HG03175 (cell line): ENCODE results near the gene NBAS.
"Not testable (repeated sequence)": the region's sequence is repeated elsewhere in the genome, so short reads cannot be mapped to it uniquely, and the experiment has no call there.

Experiments
- ATAC-seq: cut with Tn5 transposase; IDR thresholded peaks from one replicate; pipeline ENCODE4 v1.9.1; 2021; ENCODE audit warnings: mild to moderate bottlenecking, moderate library complexity; ENCODE audit not compliant: unreplicated experiment

NBAS gene

GRCh38 chr2:15485949-15486348, 75.2 kb downstream of the NBAS start:
- ATAC-seq = no peak

- ATAC-seq = no peak
Observed at GRCh38 chr2:15481000-15481399, 80.1 kb downstream of the NBAS start.

GRCh38 chr2:15480552-15480951, 80.6 kb downstream of the NBAS start:
- no peak for ATAC-seq

DNA sequence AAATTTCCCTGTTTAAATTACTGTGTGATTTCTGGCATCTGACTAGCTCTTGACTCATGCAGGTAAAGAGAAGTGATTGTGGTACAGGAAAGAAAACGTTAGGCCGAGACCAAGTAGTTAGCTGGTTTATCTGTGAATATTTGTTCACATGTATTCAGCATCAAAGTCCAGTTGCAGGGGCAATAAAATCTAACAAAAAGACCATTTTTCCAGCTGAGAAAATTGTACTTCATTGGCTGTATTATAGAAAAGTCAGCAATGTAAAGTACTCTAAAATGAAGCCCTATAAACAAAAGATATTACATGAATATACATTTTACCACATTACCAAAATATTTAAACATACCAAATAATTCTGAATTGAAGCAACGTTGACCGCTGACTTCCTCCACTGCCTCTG, 88.3 kb downstream of the NBAS start:
- no peak for ATAC-seq

DNA sequence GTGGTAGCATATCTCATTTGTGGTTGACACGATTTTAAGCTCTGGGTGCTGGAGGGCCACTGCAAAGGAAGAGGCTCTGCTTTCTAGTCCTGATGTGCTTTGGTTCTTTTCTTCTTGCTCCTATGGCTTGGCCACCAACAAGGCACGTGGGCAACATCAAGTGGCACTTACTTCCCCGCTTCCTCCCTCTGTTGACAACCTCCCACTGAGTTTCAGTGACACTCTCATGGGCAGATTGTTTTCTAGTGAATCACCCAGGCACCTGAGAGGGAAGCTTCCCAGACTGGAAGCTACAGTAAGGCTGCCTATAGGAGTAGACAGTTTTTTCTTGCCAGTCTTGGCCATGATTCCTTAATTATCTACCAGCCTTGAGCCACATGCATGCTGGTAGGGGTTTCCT, 89.0 kb downstream of the NBAS start:
- ATAC-seq = no peak

- no peak for ATAC-seq
Observed at GRCh38 chr2:15471606-15472005, 89.5 kb downstream of the NBAS start.

DNA sequence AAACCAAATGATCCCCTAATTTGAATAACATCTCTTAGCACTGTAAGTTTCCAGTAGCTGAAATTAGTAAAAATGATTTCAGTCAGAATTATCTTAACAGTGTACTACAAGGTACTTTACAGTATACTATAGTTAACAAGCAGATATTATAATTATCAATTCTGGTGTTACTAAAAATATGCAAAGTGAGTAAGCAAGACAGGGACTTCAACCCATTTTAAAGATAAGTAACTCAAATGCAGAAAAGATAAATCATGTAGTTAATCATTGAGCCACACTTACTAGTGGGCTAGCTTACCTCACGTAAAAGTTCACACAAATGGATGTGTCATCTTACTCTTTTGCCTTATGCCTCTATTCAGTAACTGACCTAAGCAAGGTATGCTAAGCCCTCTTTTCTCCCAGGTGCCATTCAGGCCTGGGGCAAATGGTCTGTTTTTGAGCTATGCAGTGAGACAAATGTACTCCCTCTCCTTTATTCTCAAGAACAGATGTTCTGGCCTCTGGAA, 101.0 kb downstream of the NBAS start:
- ATAC-seq = no peak

DNA sequence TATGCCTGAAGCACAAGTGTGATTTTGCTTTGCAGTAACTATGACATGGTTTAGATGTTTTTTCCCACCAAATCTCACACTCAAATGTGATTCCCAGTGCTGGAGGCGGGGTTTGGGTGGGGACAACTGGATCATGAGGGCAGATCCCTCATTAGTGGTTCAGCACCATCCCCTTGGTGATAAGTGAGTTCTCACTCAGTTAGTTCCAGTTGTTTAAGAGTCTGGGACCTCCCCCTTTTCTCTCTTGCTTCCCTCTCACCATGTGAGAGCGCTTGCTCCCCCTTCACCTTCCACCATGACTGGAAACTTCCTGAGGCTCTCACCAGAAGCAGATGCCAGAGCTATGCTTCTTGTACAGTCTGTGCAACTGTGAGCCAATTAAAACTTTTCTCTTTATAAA, 102.9 kb downstream of the NBAS start:
- no peak for ATAC-seq

GRCh38 chr2:15457868-15458267, 103.3 kb downstream of the NBAS start:
- no peak for ATAC-seq

- ATAC-seq = no peak
Observed at GRCh38 chr2:15456352-15456751, 104.8 kb downstream of the NBAS start.

GRCh38 chr2:15450808-15451207, 110.3 kb downstream of the NBAS start:
- ATAC-seq = no peak

GRCh38 chr2:15449556-15450236, 111.4 kb downstream of the NBAS start:
- ATAC-seq = no peak

DNA sequence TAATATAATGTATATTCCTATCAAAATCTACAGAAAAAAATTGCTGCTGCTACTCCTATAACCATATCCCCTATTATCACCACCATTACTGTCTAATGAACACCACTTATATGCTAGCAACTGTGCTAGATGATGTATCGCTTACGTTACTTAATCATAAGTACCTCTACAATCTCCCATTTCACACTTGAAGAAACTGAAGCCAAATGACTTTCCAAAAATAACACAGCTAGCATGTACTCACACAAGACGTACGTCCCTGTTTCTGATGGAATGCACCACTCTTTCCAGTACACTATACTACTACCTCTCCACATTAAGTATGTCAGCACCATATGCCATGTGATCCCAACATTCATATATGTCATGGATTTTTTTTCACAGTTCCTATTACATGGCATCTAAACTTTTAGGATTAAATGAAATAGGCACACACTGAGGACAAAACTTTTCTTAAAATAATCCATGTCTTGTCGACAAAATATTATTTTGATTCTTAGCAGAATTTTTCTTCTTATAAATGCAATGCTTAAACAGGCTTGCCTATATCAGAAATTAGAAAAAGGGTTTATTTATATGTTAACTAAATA, 112.8 kb downstream of the NBAS start:
- no peak for ATAC-seq

DNA sequence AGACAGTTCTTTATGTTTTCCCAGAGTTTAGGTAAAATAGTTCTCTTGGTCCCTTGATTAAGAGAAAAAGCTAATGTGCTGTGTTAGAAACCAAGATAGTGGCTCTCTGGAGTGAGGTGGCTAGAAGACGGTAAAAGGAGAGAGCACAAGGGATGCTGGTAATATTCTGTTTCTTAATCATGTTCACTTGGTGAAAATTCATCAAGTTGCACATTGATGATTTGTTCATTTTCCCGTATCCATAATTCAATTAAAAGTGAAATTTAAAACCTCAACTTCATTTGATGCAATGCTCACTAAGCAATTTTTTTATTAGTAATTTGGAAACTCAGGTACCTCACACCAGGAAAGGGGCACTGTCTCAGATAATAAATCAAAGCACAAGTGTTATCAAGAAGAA, 113.8 kb downstream of the NBAS start:
- no peak for ATAC-seq

DNA sequence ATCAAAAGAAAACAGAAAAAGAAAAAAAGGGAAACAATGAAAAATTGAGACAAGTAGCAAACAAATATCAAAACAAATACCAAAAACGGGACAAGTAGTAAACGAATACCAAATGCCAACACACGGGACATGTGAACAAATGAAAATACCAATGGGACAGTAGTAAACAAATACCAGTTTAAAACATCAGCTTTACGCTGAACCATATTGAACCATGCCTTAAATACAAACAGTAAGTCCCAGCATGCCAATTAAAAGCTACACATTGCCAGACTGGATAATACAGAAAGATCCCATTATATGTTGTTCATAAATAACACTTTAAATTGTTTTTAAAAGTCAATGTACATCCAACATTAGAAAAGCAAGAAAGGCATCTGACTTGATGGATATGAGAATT, 114.2 kb downstream of the NBAS start:
- ATAC-seq = no peak

DNA sequence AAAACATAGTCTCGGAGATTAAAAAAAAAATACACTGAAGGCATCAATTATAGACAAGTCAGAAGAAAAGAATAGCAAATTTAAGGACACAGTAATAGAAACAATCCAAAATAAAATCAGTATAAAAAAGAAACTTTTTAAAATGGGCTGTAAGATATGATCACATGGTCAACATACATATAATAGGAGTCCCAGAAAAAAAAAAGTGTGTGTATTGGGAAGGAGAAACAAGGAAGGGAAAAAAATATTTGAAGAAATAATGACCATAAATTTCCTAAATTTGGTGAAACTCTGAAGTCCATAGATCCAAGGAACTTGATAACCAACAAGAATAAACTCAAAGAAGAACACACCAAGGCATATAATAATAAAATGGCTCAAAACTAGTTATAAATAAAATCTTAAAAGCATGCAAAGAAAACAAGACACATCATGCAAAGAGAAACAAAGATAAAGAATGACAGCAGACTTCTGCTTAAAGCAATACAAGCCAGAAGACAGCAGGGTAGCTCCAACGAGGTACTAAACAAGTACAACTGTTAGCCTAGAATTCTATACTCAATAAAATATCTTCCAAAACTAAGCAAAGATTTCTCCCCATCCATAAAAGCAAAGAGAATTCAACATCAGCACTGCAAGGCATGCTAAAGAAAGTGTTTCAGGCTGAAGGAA, 115.1 kb downstream of the NBAS start:
- no peak for ATAC-seq

DNA sequence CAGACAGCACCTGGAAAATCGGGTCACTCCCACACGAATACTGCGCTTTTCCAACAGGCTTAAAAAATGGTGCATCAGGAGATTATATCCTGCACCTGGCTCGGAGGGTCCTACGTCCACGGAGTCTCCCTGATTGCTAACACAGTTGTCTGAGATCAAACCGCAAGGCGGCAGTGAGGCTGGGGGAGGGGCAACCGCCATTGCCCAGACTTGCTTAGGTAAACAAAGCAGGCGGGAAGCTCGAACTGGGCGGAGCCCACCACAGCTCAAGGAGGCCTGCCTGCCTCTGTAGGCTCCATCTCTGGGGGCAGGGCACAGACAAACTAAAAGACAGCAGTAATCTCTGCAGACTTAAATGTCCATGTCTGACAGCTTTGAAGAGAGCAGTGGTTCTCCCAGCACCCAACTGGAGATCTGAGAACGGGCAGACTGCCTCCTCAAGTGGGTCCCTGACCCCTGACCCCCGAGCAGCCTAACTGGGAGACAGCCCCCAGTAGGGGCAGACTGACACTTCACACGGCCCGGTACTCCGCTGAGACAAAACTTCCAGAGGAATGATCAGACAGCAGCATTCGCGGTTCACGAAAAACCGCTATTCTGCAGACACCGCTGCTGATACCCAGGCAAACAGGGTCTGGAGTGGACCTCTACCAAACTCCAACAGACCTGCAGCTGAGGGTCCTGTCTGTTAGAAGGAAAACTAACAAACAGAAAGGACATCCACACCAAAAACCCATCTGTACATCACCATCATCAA, 121.2 kb downstream of the NBAS start:
- not testable (repeated sequence) for ATAC-seq

DNA sequence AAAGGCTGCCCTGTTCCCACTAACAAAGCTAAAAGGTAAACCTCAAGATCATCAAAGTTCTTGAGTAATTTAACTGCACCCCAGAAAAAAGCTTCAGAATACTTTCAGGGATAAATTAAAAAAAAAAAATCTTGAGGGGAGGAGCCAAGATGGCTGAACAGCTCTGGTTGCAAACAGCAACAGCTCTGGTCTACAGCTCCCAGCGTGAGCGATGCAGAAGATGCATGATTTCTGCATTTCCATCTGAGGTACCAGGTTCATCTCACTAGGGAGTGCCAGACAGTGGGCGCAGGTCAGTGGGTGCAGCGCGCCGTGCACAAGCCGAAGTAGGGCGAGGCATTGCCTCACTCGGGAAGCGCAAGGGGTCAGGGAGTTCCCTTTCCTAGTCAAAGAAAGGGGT, 121.8 kb downstream of the NBAS start:
- not testable (repeated sequence) for ATAC-seq

DNA sequence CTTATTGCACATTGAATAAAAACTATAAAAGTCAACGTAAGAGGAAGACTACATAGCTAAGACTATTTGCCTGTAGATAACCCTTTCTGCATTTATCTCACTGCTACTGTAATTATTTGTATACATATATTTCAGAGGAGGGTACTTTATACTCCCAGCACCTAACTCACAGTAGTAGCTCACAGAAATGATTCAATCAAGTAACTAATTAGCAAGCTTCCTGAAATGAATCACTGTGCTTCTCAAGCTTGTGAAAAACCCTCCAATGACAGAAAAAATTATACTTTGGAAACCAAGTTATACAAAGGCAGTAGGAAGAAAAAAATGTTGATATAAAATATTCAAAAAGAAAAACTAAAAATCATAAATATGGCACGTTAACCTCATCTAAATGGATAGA, 124.9 kb downstream of the NBAS start:
- ATAC-seq = no peak

GRCh38 chr2:15435474-15435873, 125.7 kb downstream of the NBAS start:
- no peak for ATAC-seq

DNA sequence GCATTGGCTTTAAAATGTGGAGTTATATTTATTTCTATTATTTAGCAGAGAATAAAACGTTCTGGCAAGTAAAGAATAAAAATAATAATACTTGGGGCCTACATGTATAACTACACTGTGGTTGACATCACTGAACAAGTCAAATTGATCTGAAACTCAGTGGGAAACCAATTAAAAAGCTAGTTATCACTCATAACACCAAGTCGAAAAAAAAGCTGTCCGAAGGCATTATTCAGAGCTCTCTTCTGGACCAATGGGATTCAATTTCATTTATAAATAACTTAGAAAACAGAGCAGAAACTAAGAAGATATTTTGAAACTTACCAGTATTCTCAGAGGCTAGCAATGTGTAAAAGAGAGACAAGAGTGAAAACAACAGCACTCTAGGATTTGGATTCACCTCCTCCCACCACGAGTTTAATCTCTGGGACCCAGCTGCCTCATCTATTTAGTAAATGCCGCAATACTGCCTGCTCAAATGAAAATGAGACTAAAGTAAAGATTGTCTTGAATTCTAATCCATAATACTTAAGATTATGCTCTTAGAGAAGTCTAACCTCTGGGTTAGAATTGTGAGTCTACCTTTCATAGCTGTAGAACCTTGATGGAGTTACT, 128.4 kb downstream of the NBAS start:
- no peak for ATAC-seq
